ENCODE results near the gene CFAP157. TPM values are rescaled to one million over a fixed set of nuclear protein-coding genes. Genes with fewer than 3 reads are reported as not detected.

The CFAP157 gene
- total and polyA plus RNA-seq, 2 of the 13 experiments (the other 11 are each of a cell fraction or from before 2014, with no cell fraction given), result 0.07 TPM; not detected in 1

DNA sequence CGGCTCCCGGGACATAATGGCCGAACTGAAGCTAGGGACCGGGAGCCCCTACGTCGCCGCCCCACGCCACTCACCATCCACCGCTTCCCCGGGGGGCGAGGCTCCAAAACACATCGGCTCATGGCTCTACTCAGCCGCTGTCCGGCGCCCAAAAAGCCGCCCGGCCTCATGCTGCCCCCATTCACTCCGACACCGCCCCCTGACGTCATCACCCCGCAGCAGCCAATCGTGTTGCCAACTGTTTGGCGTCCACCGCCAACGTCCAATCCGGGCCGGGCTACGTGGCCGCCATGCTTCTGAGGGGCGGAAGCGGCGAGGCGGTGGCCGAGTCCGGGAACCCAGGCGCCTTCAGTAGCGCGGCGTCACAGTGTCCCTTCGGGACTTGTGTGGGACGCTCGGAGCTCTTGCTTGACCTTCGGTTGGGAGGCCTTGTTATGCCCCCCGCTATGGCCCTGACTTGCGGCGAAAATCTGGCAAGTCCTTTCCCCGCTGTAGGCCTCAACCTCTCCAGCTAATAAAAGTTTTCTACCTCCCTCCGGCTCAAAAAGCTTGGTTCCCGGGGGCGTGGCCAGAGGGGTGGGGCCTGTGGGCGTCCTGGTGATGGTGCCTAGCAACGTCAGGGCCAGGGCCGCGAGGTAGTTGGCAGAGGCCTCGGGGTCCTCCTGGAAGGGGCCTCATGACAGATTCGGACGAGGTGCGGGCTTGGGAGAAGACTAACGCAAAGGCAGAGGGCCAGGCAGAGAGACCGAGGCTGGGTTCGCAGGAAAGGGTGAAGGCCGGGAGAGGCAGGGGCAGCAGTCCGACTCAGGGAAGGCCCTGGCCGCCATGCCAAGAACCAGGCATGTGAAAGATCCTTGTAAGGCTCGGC is 8.9 kb downstream of the CFAP157 start, which contains the start of the genes PTRH1 and TTC16 (continued):
- no peak for TF ChIP-seq GRHL1 (CRISPR knock-in tag; conservative IDR thresholded peaks at IDR 0.05)
- TF ChIP-seq, protein P1, sequence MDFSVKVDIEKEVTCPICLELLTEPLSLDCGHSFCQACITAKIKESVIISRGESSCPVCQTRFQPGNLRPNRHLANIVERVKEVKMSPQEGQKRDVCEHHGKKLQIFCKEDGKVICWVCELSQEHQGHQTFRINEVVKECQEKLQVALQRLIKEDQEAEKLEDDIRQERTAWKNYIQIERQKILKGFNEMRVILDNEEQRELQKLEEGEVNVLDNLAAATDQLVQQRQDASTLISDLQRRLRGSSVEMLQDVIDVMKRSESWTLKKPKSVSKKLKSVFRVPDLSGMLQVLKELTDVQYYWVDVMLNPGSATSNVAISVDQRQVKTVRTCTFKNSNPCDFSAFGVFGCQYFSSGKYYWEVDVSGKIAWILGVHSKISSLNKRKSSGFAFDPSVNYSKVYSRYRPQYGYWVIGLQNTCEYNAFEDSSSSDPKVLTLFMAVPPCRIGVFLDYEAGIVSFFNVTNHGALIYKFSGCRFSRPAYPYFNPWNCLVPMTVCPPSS (IDR thresholded peaks at IDR 0.05), result no peak
- TF ChIP-seq KDM6A (CRISPR knock-in tag; IDR thresholded peaks at IDR 0.05; ENCODE audit: low read depth), result no peak
- no peak for TF ChIP-seq ISX (CRISPR knock-in tag; conservative IDR thresholded peaks at IDR 0.05)
- no peak for TF ChIP-seq CBX1 (IDR thresholded peaks at IDR 0.05; ENCODE audit: low read depth)
- no peak for TF ChIP-seq ZSCAN22 (CRISPR knock-in tag; IDR thresholded peaks at IDR 0.05)
- 0 out of 2 replicates have a peak, but pooled peaks have one; percentile 7 for TF ChIP-seq ZNF607 (CRISPR knock-in tag; IDR thresholded peaks at IDR 0.05; ENCODE audit: borderline replicate concordance)
- no peak for TF ChIP-seq ZNF572 (CRISPR knock-in tag; IDR thresholded peaks at IDR 0.05)
- TF ChIP-seq PAF1 (CRISPR knock-in tag; IDR thresholded peaks at IDR 0.05), result no peak
- TF ChIP-seq ZNF850 (CRISPR knock-in tag; conservative IDR thresholded peaks at IDR 0.05), result no peak
- TF ChIP-seq ZMAT3 (CRISPR knock-in tag; conservative IDR thresholded peaks at IDR 0.05), result peak; percentile 61; the same call in 1 of the 2 replicates
- peak; percentile 1; the same call in 1 of the 2 replicates for TF ChIP-seq NR0B2 (CRISPR knock-in tag; IDR thresholded peaks at IDR 0.05)
- no peak for TF ChIP-seq ETV6 (CRISPR knock-in tag; conservative IDR thresholded peaks at IDR 0.05)
- TF ChIP-seq ZNF530 (CRISPR knock-in tag; IDR thresholded peaks at IDR 0.05; ENCODE audit: low read depth), result no peak
- TF ChIP-seq MED13 (CRISPR knock-in tag; IDR thresholded peaks at IDR 0.05), result no peak
- TF ChIP-seq ZSCAN9 (CRISPR knock-in tag; IDR thresholded peaks at IDR 0.05; ENCODE audit: borderline replicate concordance), result peak; percentile 29; the same call in 1 of the 2 replicates
- no peak for TF ChIP-seq ZNF234 (CRISPR knock-in tag; conservative IDR thresholded peaks at IDR 0.05)
- peak; percentile 76; the same call in 1 of the 2 replicates for TF ChIP-seq ZNF776 (CRISPR knock-in tag; IDR thresholded peaks at IDR 0.05)
- TF ChIP-seq SMYD3 (CRISPR knock-in tag; IDR thresholded peaks at IDR 0.05), result no peak
- TF ChIP-seq CREM (IDR thresholded peaks at IDR 0.05), result peak; percentile 97
- TF ChIP-seq CREM (CRISPR knock-in tag; IDR thresholded peaks at IDR 0.05), result peak; percentile 56; the same call in 1 of the 2 replicates
- TF ChIP-seq, protein P2, sequence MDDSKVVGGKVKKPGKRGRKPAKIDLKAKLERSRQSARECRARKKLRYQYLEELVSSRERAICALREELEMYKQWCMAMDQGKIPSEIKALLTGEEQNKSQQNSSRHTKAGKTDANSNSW (CRISPR knock-in tag; IDR thresholded peaks at IDR 0.05; ENCODE audit: borderline replicate concordance), result no peak; the same call in 1 of the 2 replicates
- no peak for TF ChIP-seq CBX2 (IDR thresholded peaks at IDR 0.05; ENCODE audit: low read depth, low read length)
- TF ChIP-seq CBX2 (CRISPR knock-in tag; IDR thresholded peaks at IDR 0.05; ENCODE audit: low read depth), result no peak
- TF ChIP-seq ZNF121 (CRISPR knock-in tag; IDR thresholded peaks at IDR 0.05), result no peak
- TF ChIP-seq ZNF558 (CRISPR knock-in tag; IDR thresholded peaks at IDR 0.05; ENCODE audit: borderline replicate concordance), result 0 out of 2 replicates have a peak, but pooled peaks have one; percentile 54
- TF ChIP-seq GATAD2A (CRISPR knock-in tag; IDR thresholded peaks at IDR 0.05), result no peak
